DOHH2 (cell line): ENCODE measurements around the gene ZNF22.

ENCODE experiments used
- H3F3A ChIP-seq: fragments of 200-600 bp; sonication (generic), shearing (Covaris generic); 2 replicates; pipeline ENCODE4 v1.6.0; 2016; ENCODE audit warnings: antibody characterized with exemption, mild to moderate bottlenecking; ENCODE audit not compliant: control insufficient read depth, insufficient read depth
- H3K27ac ChIP-seq: fragments of 200-600 bp; sonication (generic); 2 replicates; pipeline ENCODE4 v1.5.1; 2014; ENCODE audit warnings: low read depth, mild to moderate bottlenecking, low read length, moderate library complexity
- H3K27me3 ChIP-seq: fragments of 200-600 bp; sonication (generic); 2 replicates; pipeline ENCODE4 v1.6.1; 2014; ENCODE audit warnings: mild to moderate bottlenecking, low read length, mixed read lengths; ENCODE audit not compliant: control insufficient read depth
- H3K36me3 ChIP-seq: fragments of 200-600 bp; sonication (generic); 2 replicates; pipeline ENCODE4 v1.6.1; 2014; ENCODE audit warnings: mild to moderate bottlenecking, low read length, moderate library complexity, mixed read lengths; ENCODE audit not compliant: control insufficient read depth
- H3K4me1 ChIP-seq: fragments of 200-600 bp; sonication (generic); 2 replicates; pipeline ENCODE4 v1.6.1; 2014; ENCODE audit warnings: mild to moderate bottlenecking, low read length, mixed read lengths; ENCODE audit not compliant: control insufficient read depth
- H3K4me2 ChIP-seq: fragments of 200-600 bp; sonication (generic); 2 replicates; pipeline ENCODE4 v1.6.0; 2014; ENCODE audit warnings: mild to moderate bottlenecking, low read length, moderate library complexity
- H3K4me3 ChIP-seq: fragments of 200-600 bp; sonication (generic); 2 replicates; pipeline ENCODE4 v1.5.1; 2014; ENCODE audit warnings: mild to moderate bottlenecking, low read length, mixed read lengths
- H3K79me2 ChIP-seq: fragments of 200-600 bp; sonication (generic); 2 replicates; pipeline ENCODE4 v1.6.1; 2014; ENCODE audit warnings: mild to moderate bottlenecking, low read length, mixed read lengths; ENCODE audit not compliant: control insufficient read depth
- H3K9me2 ChIP-seq: fragments of 200-600 bp; sonication (generic); replicated peaks from 2 replicates; pipeline ENCODE4 v1.6.1; 2014; ENCODE audit warnings: mild to moderate bottlenecking, low read length, mixed read lengths; ENCODE audit not compliant: control insufficient read depth
- H3K9me3 ChIP-seq: fragments of 200-600 bp; sonication (generic); 2 replicates; pipeline ENCODE4 v1.6.1; 2014; ENCODE audit warnings: antibody characterized with exemption, low read length, mixed read lengths; ENCODE audit not compliant: control insufficient read depth, insufficient read depth
- H4K20me1 ChIP-seq: fragments of 200-600 bp; sonication (generic); 2 replicates; pipeline ENCODE4 v1.6.0; 2014; ENCODE audit warnings: low read depth, mild to moderate bottlenecking, antibody characterized with exemption, low read length, moderate library complexity; ENCODE audit not compliant: control insufficient read depth, insufficient read depth
- CTCF ChIP-seq: fragments of 200-600 bp; sonication (generic); IDR thresholded peaks from one replicate; pipeline ENCODE4 v1.5.1; 2014; ENCODE audit warnings: antibody characterized with exemption, mild to moderate bottlenecking, low read depth, low read length; ENCODE audit not compliant: poor library complexity, severe bottlenecking
- EZH2phosphoT487 ChIP-seq: fragments of 200-600 bp; sonication (generic); IDR thresholded peaks from 2 replicates; pipeline ENCODE4 v1.6.1; 2017; ENCODE audit warnings: borderline replicate concordance, mild to moderate bottlenecking, antibody characterized with exemption, low read length, moderate library complexity, mixed read lengths

Gene ZNF22

GRCh38 chr10:44978570-44979280, 22.0 kb upstream of the ZNF22 start, which contains the start of gene DEPP1:
Gene DEPP1, minus strand, starts transcription at chr10:44978809. Its CDS starts 779 bp downstream, at chr10:44978030.
- H3K4me2 ChIP-seq, result peak within 1 kb of the TSS; percentile 35

DNA sequence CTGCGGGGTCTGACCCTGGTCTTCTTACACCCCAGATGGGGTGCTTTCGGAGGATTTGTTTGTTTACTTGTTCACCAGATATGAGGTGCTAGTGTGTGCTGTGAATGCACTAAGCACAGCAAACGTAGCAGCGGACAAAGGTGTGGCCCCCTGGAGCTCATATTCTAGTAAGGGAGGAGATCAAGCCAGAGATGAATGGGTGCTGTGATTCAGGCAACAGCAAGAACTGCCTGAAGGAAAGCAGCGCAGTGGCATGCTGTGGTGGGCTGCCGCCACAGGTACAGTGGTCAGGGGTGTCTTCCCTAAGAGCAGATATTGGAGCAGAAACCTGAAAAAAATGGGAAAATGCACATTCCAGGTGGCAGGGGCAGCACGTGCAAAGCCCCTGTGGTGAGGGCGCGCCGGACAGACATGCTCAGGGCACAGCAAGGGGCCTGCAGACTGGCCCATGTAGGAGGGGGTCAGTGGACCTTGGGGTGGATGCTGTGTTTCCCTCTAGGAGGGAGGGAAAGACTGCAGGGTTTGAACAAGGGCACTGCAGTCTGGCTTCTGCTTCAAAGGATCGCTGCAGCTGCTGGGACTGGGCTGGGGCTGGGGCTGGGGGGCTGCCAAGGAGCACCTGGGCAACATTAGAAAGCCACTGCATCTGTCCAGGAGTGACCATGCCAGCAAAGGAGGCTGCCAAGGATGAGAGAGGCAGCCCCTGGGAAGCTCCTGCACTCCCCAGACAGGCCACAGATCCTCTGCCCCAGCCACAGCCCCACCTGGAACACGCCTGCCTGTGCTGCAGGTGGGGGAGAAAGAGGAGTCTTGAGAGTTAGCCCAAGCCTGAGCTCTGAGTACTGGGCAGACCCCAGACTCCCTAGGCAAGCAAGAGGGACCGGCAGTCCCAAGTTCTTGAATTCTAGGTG, 21.2 kb upstream of the ZNF22 start:
- no peaks in the 10 kb centered on the region for H3F3A ChIP-seq
- H3K27me3 ChIP-seq, result peaks cover 19% of the 10 kb centered on the region
- peaks cover 20% of the 10 kb centered on the region for H3K4me1 ChIP-seq
- no peak overlapping the region for H3K27ac ChIP-seq
- H3K4me3 ChIP-seq, result no peak overlapping the region
- no peak overlapping the region for H3K4me2 ChIP-seq
- no peaks in the 10 kb centered on the region for H3K79me2 ChIP-seq
- no peaks in the 10 kb centered on the region for H3K9me3 ChIP-seq
- H3K9me2 ChIP-seq, result no peaks in the 10 kb centered on the region
- no peak for TF ChIP-seq CTCF
- TF ChIP-seq EZH2phosphoT487, result no peak
- H3K36me3 ChIP-seq, result no peaks in the 10 kb centered on the region
- H4K20me1 ChIP-seq, result no peaks in the 10 kb centered on the region

More at GRCh38 chr10:44978570-44979280, 22.0 kb upstream of the ZNF22 start, which contains the start of gene DEPP1:
- no peaks in the 10 kb centered on the region for H3K9me3 ChIP-seq
- no peaks in the 10 kb centered on the region for H3K79me2 ChIP-seq
- no peaks in the 10 kb centered on the region for H3F3A ChIP-seq
- no peaks in the 10 kb centered on the region for H3K36me3 ChIP-seq
- H3K4me3 ChIP-seq, result no peak within 1 kb of the TSS
- no peaks in the 10 kb centered on the region for H3K9me2 ChIP-seq
- H4K20me1 ChIP-seq, result no peaks in the 10 kb centered on the region
- peaks cover 28% of the 10 kb centered on the region for H3K4me1 ChIP-seq
- H3K27ac ChIP-seq, result no peak within 1 kb of the TSS
- H3K27me3 ChIP-seq, result peaks cover 19% of the 10 kb centered on the region
- TF ChIP-seq CTCF (no peak), EZH2phosphoT487 (no peak)

GRCh38 chr10:44980309-44981171, 20.2 kb upstream of the ZNF22 start:
- Histone ChIP-seq H3F3A (no peaks in the 10 kb centered on the region), H3K27me3 (peaks cover 24% of the 10 kb centered on the region), H3K9me2 (no peaks in the 10 kb centered on the region), H3K27ac (no peak overlapping the region), H3K4me3 (no peak overlapping the region), H3K79me2 (no peaks in the 10 kb centered on the region), H3K9me3 (no peaks in the 10 kb centered on the region), H3K4me2 (no peak overlapping the region), H4K20me1 (no peaks in the 10 kb centered on the region), H3K4me1 (peaks cover 14% of the 10 kb centered on the region), H3K36me3 (no peaks in the 10 kb centered on the region)
- no peak for TF ChIP-seq EZH2phosphoT487
- no peak for TF ChIP-seq CTCF
